NCI-H345 (cell line): Measurements from ENCODE around the gene ELOB.

ENCODE experiments used
- DNase-seq: peaks from one replicate; lab custom pipeline; 2025; lab: John Stamatoyannopoulos, UW

The ELOB gene

DNA sequence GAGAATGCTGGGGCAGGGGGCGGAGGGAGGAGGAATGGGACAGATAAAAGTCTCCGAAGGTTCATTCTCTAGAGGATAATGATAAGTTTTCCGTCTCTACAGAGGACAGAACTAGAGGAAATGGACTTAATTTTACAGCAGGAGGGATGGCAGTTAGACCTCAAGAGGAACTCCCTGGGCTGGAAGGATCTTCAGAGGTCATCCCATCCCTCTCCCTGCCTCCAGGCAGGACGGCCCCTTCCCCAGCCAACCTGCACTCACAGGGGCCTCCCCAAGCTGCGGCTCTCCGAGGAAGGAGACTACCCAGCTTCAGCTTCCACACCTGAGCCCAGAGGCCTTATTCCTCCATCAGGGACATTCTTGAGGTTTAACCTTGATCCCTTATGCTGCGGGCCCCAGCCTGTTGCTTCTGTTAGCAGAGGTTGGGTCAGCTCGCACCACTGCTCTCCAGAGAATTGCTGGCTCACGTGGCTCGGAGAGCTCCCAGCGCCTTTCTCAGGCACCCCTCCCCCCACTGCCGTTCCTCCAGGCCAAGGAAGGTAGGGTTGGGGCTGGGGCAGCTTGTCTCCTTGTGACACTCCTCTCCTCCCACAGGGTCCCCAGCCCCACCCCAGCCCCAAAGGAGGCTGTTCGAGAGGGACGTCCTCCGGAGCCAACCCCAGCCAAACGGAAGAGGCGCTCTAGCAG is 8.5 kb downstream of the ELOB start:
- DNase-seq = no peak

DNA sequence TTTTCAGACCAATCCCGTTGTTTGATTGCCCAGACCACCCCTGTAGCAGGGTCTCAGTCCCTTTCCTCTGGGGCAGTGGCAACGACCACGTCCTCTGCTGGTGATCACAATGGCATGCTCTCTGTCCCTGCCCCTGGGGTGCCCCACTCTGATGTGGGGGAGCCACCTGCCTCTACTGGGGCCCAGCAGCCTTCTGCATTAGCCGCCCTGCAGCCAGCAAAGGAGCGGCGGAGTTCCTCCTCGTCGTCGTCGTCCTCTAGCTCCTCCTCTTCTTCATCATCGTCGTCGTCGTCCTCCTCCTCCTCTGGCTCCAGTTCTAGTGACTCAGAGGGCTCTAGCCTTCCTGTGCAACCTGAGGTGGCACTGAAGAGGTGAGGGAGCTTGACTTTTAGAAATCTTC is 9.2 kb downstream of the ELOB start:
- DNase-seq = no peak

DNA sequence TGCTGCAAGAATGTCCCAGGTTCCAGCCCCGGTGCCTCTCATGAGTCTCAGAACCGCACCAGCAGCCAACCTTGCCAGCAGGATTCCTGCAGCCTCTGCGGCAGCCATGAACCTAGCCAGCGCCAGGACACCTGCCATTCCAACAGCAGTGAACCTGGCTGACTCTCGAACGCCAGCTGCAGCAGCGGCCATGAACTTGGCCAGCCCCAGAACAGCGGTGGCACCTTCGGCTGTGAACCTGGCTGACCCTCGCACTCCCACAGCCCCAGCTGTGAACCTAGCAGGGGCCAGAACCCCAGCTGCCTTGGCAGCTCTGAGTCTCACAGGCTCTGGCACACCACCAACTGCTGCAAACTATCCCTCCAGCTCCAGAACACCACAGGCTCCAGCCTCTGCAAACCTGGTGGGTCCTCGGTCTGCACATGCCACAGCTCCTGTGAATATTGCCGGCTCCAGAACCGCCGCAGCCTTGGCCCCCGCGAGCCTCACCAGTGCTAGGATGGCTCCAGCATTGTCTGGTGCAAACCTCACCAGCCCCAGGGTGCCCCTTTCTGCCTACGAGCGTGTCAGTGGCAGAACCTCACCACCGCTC is 9.8 kb downstream of the ELOB start:
- no peak for DNase-seq

DNA sequence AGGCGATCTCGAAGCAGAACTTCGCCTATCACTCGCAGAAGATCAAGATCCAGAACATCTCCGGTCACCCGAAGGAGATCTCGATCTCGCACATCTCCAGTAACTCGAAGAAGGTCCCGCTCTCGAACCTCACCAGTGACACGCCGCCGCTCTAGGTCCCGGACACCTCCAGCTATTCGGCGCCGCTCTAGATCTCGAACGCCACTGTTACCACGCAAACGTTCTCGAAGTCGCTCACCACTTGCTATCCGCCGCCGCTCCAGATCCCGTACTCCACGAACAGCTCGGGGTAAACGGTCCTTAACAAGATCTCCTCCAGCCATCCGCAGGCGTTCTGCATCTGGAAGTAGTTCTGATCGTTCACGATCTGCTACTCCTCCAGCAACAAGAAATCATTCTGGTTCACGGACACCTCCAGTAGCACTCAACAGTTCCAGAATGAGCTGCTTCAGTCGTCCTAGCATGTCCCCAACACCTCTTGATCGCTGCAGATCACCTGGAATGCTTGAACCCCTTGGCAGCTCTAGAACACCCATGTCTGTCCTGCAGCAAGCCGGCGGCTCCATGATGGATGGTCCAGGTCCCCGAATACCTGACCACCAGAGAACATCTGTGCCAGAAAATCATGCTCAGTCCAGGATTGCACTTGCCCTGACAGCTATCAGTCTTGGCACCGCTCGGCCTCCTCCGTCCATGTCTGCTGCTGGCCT is 10.5 kb downstream of the ELOB start:
- no peak for DNase-seq

DNA sequence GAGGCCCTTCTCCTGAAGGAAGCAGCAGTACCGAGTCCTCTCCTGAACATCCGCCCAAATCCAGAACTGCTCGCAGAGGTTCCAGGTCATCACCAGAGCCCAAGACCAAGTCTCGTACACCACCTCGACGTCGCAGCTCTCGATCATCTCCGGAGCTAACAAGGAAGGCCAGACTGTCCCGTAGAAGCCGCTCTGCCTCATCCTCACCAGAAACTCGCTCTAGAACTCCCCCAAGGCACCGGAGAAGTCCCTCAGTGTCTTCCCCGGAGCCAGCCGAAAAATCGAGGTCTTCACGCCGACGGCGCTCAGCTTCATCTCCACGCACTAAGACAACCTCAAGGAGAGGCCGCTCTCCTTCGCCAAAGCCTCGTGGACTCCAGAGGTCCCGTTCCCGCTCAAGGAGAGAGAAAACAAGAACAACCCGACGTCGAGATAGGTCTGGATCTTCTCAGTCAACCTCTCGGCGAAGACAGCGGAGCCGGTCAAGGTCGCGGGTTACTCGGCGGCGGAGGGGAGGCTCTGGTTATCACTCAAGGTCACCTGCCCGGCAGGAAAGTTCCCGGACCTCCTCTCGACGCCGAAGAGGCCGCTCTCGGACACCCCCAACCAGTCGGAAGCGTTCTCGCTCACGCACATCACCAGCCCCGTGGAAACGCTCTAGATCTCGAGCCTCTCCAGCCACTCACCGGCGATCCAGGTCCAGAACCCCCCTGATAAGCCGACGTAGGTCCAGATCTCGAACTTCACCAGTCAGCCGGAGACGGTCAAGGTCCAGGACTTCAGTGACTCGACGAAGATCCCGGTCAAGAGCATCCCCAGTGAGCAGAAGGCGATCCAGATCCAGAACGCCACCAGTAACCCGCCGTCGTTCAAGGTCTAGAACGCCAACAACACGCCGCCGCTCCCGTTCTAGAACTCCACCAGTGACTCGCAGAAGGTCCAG is 11.3 kb downstream of the ELOB start:
- DNase-seq = no peak

DNA sequence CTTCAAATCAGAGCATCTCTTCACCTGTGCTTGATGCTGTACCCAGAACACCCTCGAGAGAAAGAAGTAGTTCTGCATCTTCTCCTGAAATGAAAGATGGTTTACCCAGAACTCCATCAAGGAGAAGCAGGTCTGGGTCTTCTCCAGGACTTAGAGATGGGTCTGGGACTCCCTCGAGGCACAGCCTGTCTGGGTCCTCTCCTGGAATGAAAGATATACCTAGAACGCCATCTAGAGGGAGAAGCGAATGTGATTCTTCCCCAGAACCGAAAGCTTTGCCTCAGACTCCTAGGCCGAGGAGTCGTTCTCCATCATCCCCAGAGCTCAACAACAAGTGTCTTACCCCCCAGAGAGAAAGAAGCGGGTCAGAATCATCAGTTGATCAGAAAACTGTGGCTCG is 12.4 kb downstream of the ELOB start:
- no peak for DNase-seq

DNA sequence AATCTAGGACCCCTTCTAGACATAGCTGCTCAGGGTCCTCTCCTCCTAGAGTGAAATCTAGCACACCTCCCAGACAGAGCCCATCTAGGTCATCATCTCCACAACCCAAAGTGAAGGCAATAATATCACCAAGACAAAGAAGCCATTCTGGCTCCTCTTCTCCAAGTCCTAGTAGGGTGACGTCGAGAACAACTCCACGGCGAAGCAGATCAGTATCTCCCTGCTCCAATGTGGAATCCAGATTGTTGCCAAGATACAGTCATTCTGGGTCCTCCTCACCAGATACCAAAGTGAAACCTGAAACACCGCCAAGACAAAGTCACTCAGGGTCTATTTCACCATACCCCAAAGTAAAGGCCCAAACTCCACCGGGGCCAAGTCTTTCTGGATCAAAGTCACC is 13.9 kb downstream of the ELOB start:
- no peak for DNase-seq

DNA sequence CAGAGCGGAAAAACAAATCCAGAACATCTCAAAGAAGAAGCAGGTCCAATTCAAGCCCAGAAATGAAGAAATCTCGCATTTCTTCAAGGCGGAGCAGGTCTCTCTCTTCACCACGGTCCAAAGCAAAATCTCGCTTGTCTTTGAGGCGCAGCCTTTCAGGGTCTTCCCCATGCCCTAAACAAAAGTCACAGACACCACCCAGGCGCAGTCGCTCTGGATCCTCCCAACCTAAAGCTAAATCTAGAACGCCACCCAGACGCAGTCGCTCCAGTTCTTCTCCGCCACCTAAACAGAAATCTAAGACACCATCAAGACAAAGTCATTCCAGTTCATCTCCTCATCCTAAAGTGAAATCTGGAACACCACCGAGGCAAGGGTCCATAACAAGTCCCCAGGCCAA is 14.4 kb downstream of the ELOB start:
- DNase-seq = no peak

DNA sequence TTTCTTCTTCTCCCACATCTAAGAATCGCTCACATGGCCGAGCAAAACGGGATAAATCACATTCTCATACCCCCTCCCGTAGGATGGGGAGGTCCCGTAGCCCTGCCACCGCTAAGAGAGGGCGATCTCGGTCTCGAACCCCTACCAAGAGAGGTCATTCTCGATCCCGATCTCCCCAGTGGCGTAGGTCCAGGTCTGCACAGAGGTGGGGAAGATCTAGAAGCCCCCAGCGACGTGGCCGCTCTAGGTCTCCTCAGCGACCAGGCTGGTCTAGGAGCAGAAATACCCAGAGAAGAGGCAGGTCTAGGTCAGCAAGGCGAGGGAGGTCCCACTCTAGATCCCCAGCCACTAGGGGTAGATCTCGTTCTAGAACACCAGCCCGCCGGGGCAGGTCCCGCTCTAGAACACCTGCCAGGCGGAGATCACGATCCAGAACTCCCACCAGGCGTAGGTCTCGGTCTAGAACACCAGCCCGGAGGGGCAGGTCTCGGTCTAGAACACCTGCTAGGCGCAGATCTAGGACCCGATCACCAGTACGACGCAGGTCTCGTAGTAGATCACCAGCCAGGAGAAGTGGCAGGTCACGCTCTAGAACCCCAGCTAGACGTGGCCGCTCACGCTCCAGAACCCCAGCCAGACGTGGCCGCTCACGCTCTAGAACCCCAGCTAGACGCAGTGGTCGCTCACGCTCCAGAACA is 15.0 kb downstream of the ELOB start:
- no peak for DNase-seq

DNA sequence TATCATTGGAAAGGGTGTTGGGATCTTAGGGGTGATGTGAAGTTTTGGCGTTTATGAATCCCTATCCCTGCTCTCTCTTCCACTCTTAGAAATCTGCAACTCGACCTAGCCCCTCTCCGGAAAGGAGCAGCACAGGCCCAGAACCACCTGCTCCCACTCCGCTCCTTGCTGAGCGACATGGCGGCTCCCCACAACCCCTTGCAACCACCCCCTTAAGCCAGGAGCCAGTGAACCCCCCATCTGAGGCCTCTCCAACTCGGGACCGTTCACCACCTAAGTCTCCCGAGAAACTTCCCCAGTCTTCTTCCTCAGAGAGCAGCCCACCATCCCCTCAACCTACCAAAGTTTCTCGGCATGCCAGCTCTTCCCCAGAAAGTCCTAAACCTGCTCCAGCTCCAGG is 15.6 kb downstream of the ELOB start:
- DNase-seq = no peak

DNA sequence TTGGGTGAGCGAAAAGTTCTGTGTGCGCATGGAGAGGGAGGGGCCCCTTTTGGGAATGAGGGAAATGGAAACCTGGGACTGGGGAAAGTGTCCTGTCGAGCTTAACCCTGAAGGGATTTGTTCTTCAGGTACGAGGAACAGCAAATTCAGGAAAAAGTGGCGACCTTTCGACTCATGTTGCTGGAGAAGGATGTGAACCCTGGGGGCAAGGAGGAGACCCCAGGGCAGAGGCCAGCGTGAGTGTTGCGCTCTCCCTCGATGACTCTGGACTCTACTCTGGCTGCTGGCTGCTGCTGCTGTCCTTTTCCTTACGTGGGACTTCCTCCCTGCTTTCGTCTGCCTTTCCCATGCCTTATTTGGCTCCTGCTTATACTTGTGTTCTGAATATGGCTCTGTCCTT is 19.7 kb downstream of the ELOB start:
- DNase-seq = no peak

DNA sequence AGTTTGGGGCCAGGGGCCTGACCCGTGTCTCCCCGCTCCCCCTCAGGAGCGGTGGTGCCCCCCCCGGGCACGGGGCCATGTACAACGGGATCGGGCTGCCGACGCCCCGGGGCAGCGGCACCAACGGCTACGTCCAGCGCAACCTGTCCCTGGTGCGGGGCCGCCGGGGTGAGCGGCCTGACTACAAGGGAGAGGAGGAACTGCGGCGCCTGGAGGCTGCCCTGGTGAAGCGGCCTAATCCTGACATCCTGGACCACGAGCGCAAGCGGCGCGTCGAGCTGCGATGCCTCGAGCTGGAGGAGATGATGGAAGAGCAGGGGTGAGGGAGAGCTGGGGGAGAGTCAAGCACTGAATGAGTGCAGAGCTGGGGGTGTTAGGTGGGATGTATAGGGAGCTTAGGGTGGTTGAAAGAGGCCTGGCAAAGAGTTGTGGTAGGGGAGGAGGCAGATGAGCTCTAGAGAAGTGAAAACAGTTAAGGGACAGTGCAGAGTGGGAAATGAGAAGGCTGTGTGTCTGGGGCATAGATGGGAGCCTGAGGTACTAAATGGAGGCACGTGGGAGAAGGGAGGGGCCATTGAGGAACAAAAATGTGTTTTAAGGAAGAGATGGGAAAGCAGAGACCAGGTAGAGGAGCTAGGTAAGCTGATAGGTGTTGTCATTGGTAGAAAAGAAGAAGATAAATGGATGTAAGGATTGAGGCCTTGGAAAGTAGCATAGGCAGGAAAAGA is 20.6 kb downstream of the ELOB start:
- no peak for DNase-seq

DNA sequence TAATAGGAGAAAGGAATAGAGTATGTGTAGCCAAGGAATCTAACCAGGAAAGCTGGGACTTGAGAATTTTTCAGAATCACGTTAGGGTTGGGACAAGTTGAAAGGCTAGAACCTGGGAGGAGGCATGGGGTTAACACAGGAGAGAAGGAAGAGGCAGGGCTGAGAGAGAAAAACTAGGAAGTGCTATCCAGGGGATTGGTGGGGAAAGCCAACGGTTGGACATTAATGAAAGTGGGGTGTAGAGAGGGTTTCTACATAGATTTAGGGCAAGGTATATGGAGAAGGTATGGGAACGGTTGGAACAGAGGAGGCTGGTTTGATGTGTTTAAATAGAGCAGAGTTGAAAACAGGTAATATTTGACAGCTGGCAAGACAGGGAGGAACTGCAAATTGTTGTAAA is 21.9 kb downstream of the ELOB start:
- DNase-seq = no peak

DNA sequence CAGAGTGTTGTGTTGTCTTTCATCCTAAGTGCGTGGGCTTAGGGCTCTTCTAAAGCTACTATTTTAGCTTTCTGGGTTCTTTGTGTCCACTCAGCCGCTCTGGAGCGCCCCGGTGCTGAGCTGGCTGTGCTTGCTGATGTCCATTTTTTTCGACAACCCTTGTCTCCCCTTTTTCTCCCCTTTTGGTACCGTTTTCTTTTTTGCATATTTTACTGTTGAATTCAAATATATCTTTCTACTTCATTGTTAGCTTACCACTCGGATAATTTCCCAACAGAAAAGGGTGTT is 23.4 kb downstream of the ELOB start:
- DNase-seq = no peak

DNA sequence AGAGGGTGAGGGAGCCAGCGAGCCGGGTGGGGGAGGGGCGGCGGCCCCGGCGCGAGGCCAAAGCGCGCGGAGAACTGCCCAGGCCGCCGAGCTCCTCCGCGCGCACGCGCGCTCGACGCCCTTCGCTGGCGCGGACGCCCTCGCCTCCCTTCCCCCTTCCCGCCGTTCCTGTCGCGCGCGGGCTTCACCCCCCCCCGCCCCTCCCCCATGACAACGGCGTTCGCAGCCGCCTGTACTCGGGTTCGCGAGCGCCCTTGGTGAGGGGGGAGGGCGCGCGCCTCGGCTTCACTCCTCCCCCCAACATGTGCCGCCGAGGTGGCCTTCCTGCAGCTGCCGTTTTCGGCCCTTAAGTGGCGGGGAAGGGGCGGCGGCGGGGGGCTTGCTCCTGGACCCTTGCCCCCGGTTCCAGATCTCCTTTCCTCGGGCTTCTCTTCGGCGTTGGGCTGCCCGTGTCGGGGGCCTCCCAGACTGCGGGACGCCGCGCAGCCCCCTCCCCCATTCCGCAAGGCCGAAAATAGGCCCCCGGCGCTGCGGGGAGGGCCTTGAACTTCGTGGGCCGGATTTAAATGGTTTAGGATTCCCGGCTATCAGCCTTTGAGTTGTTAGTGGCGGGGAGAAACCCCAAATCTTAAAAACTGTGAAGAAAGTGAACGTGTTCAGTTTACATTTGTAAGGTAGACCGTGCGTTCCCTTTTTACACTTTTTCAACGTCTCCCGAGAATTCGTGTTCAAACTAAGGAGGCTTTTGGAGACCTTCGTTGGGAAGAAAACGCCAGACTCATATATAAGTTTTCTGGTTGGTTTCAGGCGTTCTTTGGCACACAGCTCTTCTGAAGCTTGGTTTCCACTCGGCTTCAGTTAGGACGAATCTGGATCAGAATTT is 24.0 kb downstream of the ELOB start:
- DNase-seq = peak; percentile 81

DNA sequence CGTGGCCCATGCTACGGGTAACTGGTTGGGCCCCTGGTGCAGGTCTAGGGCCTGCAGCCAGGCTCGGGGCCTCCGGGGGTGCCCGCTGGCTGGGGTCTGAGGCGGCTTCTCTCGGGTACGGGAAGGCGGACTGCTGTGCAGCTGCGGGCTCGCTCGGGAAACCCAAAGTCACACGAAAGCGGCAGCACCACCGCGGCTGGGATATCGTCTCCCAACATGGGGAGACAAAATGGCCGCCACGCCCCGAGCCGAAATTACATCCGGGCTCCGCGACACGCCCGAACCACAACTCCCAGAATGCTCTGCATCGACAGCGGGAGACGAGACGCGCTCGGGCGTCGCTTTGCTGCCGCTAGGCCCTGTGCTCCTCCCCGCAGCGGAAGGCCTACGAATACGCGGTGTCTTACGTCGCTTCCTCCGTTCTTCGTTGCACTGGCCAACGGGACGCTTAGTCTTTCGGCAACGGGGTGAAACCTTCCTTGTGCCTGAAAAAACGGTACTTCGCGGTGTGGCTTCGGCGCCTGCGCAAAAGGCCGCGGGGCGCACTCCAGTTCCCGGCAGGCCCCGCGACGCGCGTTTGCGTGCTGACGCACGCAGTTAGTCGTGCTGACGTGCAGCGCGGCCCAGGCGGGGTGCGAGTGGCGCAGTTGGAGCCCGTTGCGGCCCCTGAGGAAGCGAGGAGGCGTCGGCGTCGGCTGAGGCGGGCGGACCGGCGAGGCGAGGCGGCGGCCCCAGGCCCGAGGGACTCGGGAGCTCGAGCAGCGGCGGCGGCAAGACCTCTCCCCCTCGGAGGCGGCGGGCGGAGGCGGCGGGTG is 24.8 kb downstream of the ELOB start, which contains the start of gene SRRM2:
Gene SRRM2, plus strand, starts transcription at position 604 of the 815 bp plus-strand sequence. CDS start 3,727 bp downstream, outside the sequence.
- peak; percentile 96 for DNase-seq

DNA sequence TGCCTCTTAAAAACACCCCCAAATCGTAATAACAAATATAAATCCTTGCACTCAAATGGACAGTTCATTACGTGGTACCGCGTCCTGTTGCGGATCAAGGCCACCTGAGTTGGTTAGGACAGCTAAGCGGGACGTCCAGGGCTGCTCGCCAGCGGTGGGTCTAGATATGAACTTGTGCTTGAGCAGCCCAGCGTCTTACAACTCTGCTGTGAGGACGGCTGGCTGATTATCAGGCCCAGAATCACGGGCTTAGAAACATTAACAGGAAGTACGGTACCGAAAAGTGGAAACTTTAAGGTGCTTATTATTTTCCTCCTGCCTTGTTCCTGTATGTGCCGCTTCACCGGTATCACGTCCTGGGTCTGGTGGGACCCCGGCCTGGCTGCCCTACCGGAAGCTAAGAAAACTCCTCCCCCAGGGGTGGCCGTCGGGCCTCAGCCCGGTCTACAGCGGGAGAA is 25.5 kb downstream of the ELOB start:
- DNase-seq = peak; percentile 89

DNA sequence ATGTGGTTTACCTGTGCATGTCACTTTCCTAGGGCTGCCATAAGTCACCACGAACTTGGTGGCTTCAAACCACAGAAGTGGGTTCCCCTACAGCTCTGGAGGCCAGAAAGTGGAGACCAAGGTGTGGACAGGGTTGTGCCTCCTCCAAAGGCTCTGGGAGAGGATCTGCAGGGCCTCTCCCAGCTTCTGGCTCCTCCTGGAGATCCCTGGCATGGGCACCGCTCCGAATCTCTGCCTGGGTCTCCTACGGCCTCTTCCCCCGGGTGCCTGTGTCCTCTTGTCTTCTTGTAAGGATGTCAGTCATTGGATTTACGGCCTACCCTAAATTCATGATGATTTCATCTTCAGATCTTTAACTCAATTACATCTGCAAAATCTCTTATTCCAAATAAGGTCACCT is 27.1 kb downstream of the ELOB start:
- DNase-seq = no peak

DNA sequence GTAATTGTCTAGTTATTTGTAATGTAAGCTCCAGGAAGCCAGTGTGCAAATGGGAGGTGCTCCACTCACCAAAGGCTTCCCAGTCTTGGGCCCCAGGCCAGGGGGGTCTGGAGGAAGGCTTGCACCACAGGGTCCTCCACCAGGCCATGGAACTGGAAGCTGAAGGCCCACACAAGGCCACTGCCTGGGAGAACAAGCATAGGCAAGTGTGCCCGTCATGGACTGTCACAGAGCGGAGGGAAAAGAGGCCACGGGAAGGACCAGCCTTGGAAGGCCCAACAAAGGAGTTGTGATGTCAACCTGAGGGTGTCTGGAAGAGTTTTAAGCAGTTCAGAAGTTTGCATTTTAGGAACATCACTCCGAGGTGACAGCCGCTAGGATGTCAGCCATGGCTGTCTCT is 27.6 kb downstream of the ELOB start:
- no peak for DNase-seq
